Neural crest cell (in vitro differentiated cells): ENCODE measurements around the gene DDX51. TPM values are rescaled to one million over a fixed set of nuclear protein-coding genes. Genes with fewer than 3 reads are reported as not detected.

Experiments used
- DNase-seq: peaks from one replicate; pipeline ENCODE4 v3.0.0; 2021; ENCODE audit warnings: low read depth, mixed read lengths, low spot score
- H3K27ac Mint-ChIP-seq: one replicate; pipeline ENCODE4 v1.8.0; 2021; ENCODE audit warnings: mild to moderate bottlenecking, mixed read lengths; ENCODE audit not compliant: unreplicated experiment
- H3K27me3 Mint-ChIP-seq: 2 replicates; pipeline ENCODE4 v1.8.0; 2021; ENCODE audit warnings: low read depth, mild to moderate bottlenecking, mixed read lengths
- H3K36me3 Mint-ChIP-seq: 2 replicates; pipeline ENCODE4 v1.8.0; 2021; ENCODE audit warnings: low read depth, mild to moderate bottlenecking, mixed read lengths
- H3K4me1 Mint-ChIP-seq: 2 replicates; pipeline ENCODE4 v1.8.0; 2021; ENCODE audit warnings: mixed read lengths
- H3K4me3 Mint-ChIP-seq: one replicate; pipeline ENCODE4 v1.8.0; 2021; ENCODE audit warnings: mild to moderate bottlenecking, mixed read lengths
- H3K9me3 Mint-ChIP-seq: 2 replicates; pipeline ENCODE4 v1.8.0; 2021; ENCODE audit warnings: mixed read lengths
- CTCF ChIP-seq: fragments of 200-600 bp; sonication (generic); conservative IDR thresholded peaks from 2 replicates; pipeline ENCODE4 v1.5.0; 2021; ENCODE audit warnings: antibody characterized with exemption, mild to moderate bottlenecking
- total RNA-seq: library from RNA; stranded (reverse); gene quantifications from 2 replicates; pipeline ENCODE4 v1.2.1, GENCODE V29; 2021

The DDX51 gene
- total RNA-seq, 1 donor from 2014 or later = 33.3 TPM

GRCh38 chr12:132176385-132176919, 32.3 kb upstream of the DDX51 start:
- Mint-ChIP-seq H3K27me3 (peaks cover 41% of the 10 kb centered on the region), H3K4me1 (peaks cover 8% of the 10 kb centered on the region), H3K9me3 (no peaks in the 10 kb centered on the region)

GRCh38 chr12:132175496-132176384, 31.6 kb upstream of the DDX51 start:
- Mint-ChIP-seq H3K9me3 (no peaks in the 10 kb centered on the region), H3K27me3 (peaks cover 35% of the 10 kb centered on the region), H3K4me3 (no peak overlapping the region), H3K36me3 (no peaks in the 10 kb centered on the region), H3K27ac (no peak overlapping the region), H3K4me1 (peaks cover 8% of the 10 kb centered on the region)
- DNase-seq = no peak
- TF ChIP-seq CTCF = no peak

More at GRCh38 chr12:132176385-132176919, 32.3 kb upstream of the DDX51 start:
- Mint-ChIP-seq H3K4me3 (no peak overlapping the region), H3K27ac (no peak overlapping the region), H3K36me3 (no peaks in the 10 kb centered on the region)
- no peak for TF ChIP-seq CTCF
- no peak for DNase-seq

- no peaks in the 10 kb centered on the region for H3K36me3 Mint-ChIP-seq
- peaks cover 35% of the 10 kb centered on the region for H3K27me3 Mint-ChIP-seq
- no peak overlapping the region for H3K4me3 Mint-ChIP-seq
- H3K4me1 Mint-ChIP-seq = peaks cover 8% of the 10 kb centered on the region
- no peaks in the 10 kb centered on the region for H3K9me3 Mint-ChIP-seq
- no peak for DNase-seq
- no peak for TF ChIP-seq CTCF
- no peak overlapping the region for H3K27ac Mint-ChIP-seq
Measured at GRCh38 chr12:132174839-132175490, 30.8 kb upstream of the DDX51 start.

GRCh38 chr12:132174015-132174838, 30.1 kb upstream of the DDX51 start:
- no peak for DNase-seq
- TF ChIP-seq CTCF = no peak
- no peak overlapping the region for H3K27ac Mint-ChIP-seq
- H3K27me3 Mint-ChIP-seq = peaks cover 31% of the 10 kb centered on the region
- no peak overlapping the region for H3K4me3 Mint-ChIP-seq
- H3K4me1 Mint-ChIP-seq = peaks cover 8% of the 10 kb centered on the region
- H3K9me3 Mint-ChIP-seq = no peaks in the 10 kb centered on the region
- no peaks in the 10 kb centered on the region for H3K36me3 Mint-ChIP-seq
